ENCODE results near the gene PRKCE.

The PRKCE gene

GRCh38 chr2:45836316-45836715, 184.8 kb downstream of the PRKCE start:
- no peak overlapping the region for H3K4me3 ChIP-seq (ENCODE audit: low read depth in 1 of 2, low read length in 2 of 2)
- H3K27ac ChIP-seq (ENCODE audit: low read length), result no peak overlapping the region
- no peaks in the 10 kb centered on the region for H3K27me3 ChIP-seq (ENCODE audit: low read depth, low read length)
- H3K36me3 ChIP-seq (ENCODE audit: control insufficient read depth in 1 of 2, insufficient read depth in 2 of 2, low read length in 2 of 2), result no peaks in the 10 kb centered on the region
- no peaks in the 10 kb centered on the region for H3K9me3 ChIP-seq (ENCODE audit: control insufficient read depth in 1 of 2, low read length in 2 of 2)
- peaks cover 6 to 18% of the 10 kb centered on the region in 2 donors for H3K4me1 ChIP-seq (ENCODE audit: control insufficient read depth in 1 of 2, insufficient read depth in 2 of 2, low read length in 2 of 2)

GRCh38 chr2:45836740-45837139, 185.3 kb downstream of the PRKCE start:
- H3K27ac ChIP-seq (ENCODE audit: low read length), result no peak overlapping the region
- H3K27me3 ChIP-seq (ENCODE audit: low read depth, low read length), result no peaks in the 10 kb centered on the region
- H3K36me3 ChIP-seq (ENCODE audit: control insufficient read depth in 1 of 2, insufficient read depth in 2 of 2, low read length in 2 of 2), result no peaks in the 10 kb centered on the region
- H3K4me3 ChIP-seq (ENCODE audit: low read depth in 1 of 2, low read length in 2 of 2), result no peak overlapping the region
- peaks cover 6 to 18% of the 10 kb centered on the region in 2 donors for H3K4me1 ChIP-seq (ENCODE audit: control insufficient read depth in 1 of 2, insufficient read depth in 2 of 2, low read length in 2 of 2)
- no peaks in the 10 kb centered on the region for H3K9me3 ChIP-seq (ENCODE audit: control insufficient read depth in 1 of 2, low read length in 2 of 2)

GRCh38 chr2:45837812-45838341, 186.4 kb downstream of the PRKCE start:
- no peak overlapping the region for H3K4me3 ChIP-seq (ENCODE audit: low read depth in 1 of 2, low read length in 2 of 2)
- peaks cover 6 to 18% of the 10 kb centered on the region in 2 donors for H3K4me1 ChIP-seq (ENCODE audit: control insufficient read depth in 1 of 2, insufficient read depth in 2 of 2, low read length in 2 of 2)
- H3K27ac ChIP-seq (ENCODE audit: low read length), result no peak overlapping the region

GRCh38 chr2:45839508-45840251, 188.2 kb downstream of the PRKCE start:
- Histone ChIP-seq H3K27ac (ENCODE audit: low read length) (no peak overlapping the region), H3K9me3 (ENCODE audit: control insufficient read depth in 1 of 2, low read length in 2 of 2) (no peaks in the 10 kb centered on the region), H3K4me3 (ENCODE audit: low read depth in 1 of 2, low read length in 2 of 2) (no peak overlapping the region), H3K4me1 (ENCODE audit: control insufficient read depth in 1 of 2, insufficient read depth in 2 of 2, low read length in 2 of 2) (peaks cover 6 to 24% of the 10 kb centered on the region in 2 donors), H3K27me3 (ENCODE audit: low read depth, low read length) (no peaks in the 10 kb centered on the region), H3K36me3 (ENCODE audit: control insufficient read depth in 1 of 2, insufficient read depth in 2 of 2, low read length in 2 of 2) (no peaks in the 10 kb centered on the region)

More at GRCh38 chr2:45837812-45838341, 186.4 kb downstream of the PRKCE start:
- Histone ChIP-seq H3K9me3 (ENCODE audit: control insufficient read depth in 1 of 2, low read length in 2 of 2) (no peaks in the 10 kb centered on the region), H3K36me3 (ENCODE audit: control insufficient read depth in 1 of 2, insufficient read depth in 2 of 2, low read length in 2 of 2) (no peaks in the 10 kb centered on the region), H3K27me3 (ENCODE audit: low read depth, low read length) (no peaks in the 10 kb centered on the region)

- no peak overlapping the region for H3K4me3 ChIP-seq (ENCODE audit: low read depth in 1 of 2, low read length in 2 of 2)
Measured at GRCh38 chr2:45840481-45840880, 189.0 kb downstream of the PRKCE start.

GRCh38 chr2:45841752-45842407, 190.4 kb downstream of the PRKCE start:
- Histone ChIP-seq H3K36me3 (ENCODE audit: control insufficient read depth in 1 of 2, insufficient read depth in 2 of 2, low read length in 2 of 2) (no peaks in the 10 kb centered on the region), H3K4me1 (ENCODE audit: control insufficient read depth in 1 of 2, insufficient read depth in 2 of 2, low read length in 2 of 2) (peaks cover 6 to 38% of the 10 kb centered on the region in 2 donors), H3K9me3 (ENCODE audit: control insufficient read depth in 1 of 2, low read length in 2 of 2) (no peaks in the 10 kb centered on the region), H3K4me3 (ENCODE audit: low read depth in 1 of 2, low read length in 2 of 2) (no peak overlapping the region), H3K27me3 (ENCODE audit: low read depth, low read length) (no peaks in the 10 kb centered on the region), H3K27ac (ENCODE audit: low read length) (no peak overlapping the region)

More at GRCh38 chr2:45840481-45840880, 189.0 kb downstream of the PRKCE start:
- Histone ChIP-seq H3K27me3 (ENCODE audit: low read depth, low read length) (no peaks in the 10 kb centered on the region), H3K9me3 (ENCODE audit: control insufficient read depth in 1 of 2, low read length in 2 of 2) (no peaks in the 10 kb centered on the region), H3K27ac (ENCODE audit: low read length) (no peak overlapping the region), H3K4me1 (ENCODE audit: control insufficient read depth in 1 of 2, insufficient read depth in 2 of 2, low read length in 2 of 2) (peaks cover 6 to 32% of the 10 kb centered on the region in 2 donors), H3K36me3 (ENCODE audit: control insufficient read depth in 1 of 2, insufficient read depth in 2 of 2, low read length in 2 of 2) (no peaks in the 10 kb centered on the region)

- no peaks in the 10 kb centered on the region for H3K27me3 ChIP-seq (ENCODE audit: low read depth, low read length)
Measured at GRCh38 chr2:45843136-45843535, 191.7 kb downstream of the PRKCE start.

GRCh38 chr2:45844796-45845457, 193.5 kb downstream of the PRKCE start:
- H3K27me3 ChIP-seq (ENCODE audit: low read depth, low read length), result no peaks in the 10 kb centered on the region
- H3K27ac ChIP-seq (ENCODE audit: low read length), result no peak overlapping the region
- no peak overlapping the region for H3K4me3 ChIP-seq (ENCODE audit: low read depth in 1 of 2, low read length in 2 of 2)
- peaks cover 5 to 36% of the 10 kb centered on the region in 2 donors for H3K4me1 ChIP-seq (ENCODE audit: control insufficient read depth in 1 of 2, insufficient read depth in 2 of 2, low read length in 2 of 2)
- H3K36me3 ChIP-seq (ENCODE audit: control insufficient read depth in 1 of 2, insufficient read depth in 2 of 2, low read length in 2 of 2), result no peaks in the 10 kb centered on the region
- no peaks in the 10 kb centered on the region for H3K9me3 ChIP-seq (ENCODE audit: control insufficient read depth in 1 of 2, low read length in 2 of 2)

More at GRCh38 chr2:45843136-45843535, 191.7 kb downstream of the PRKCE start:
- H3K9me3 ChIP-seq (ENCODE audit: control insufficient read depth in 1 of 2, low read length in 2 of 2), result no peaks in the 10 kb centered on the region
- peaks cover 6 to 38% of the 10 kb centered on the region in 2 donors for H3K4me1 ChIP-seq (ENCODE audit: control insufficient read depth in 1 of 2, insufficient read depth in 2 of 2, low read length in 2 of 2)
- H3K27ac ChIP-seq (ENCODE audit: low read length), result no peak overlapping the region
- no peaks in the 10 kb centered on the region for H3K36me3 ChIP-seq (ENCODE audit: control insufficient read depth in 1 of 2, insufficient read depth in 2 of 2, low read length in 2 of 2)
- no peak overlapping the region for H3K4me3 ChIP-seq (ENCODE audit: low read depth in 1 of 2, low read length in 2 of 2)

- H3K27ac ChIP-seq (ENCODE audit: low read length), result no peak overlapping the region
- no peaks in the 10 kb centered on the region for H3K27me3 ChIP-seq (ENCODE audit: low read depth, low read length)
- no peaks in the 10 kb centered on the region for H3K9me3 ChIP-seq (ENCODE audit: control insufficient read depth in 1 of 2, low read length in 2 of 2)
- no peak overlapping the region for H3K4me3 ChIP-seq (ENCODE audit: low read depth in 1 of 2, low read length in 2 of 2)
- no peaks in the 10 kb centered on the region for H3K36me3 ChIP-seq (ENCODE audit: control insufficient read depth in 1 of 2, insufficient read depth in 2 of 2, low read length in 2 of 2)
- H3K4me1 ChIP-seq (ENCODE audit: control insufficient read depth in 1 of 2, insufficient read depth in 2 of 2, low read length in 2 of 2), result peaks cover under 1 to 31% of the 10 kb centered on the region in 2 donors
Measured at GRCh38 chr2:45845566-45845965, 194.1 kb downstream of the PRKCE start.

- Histone ChIP-seq H3K4me1 (ENCODE audit: control insufficient read depth in 1 of 2, insufficient read depth in 2 of 2, low read length in 2 of 2) (peaks cover 6 to 31% of the 10 kb centered on the region in 2 donors), H3K4me3 (ENCODE audit: low read depth in 1 of 2, low read length in 2 of 2) (no peak overlapping the region), H3K27ac (ENCODE audit: low read length) (no peak overlapping the region), H3K36me3 (ENCODE audit: control insufficient read depth in 1 of 2, insufficient read depth in 2 of 2, low read length in 2 of 2) (no peaks in the 10 kb centered on the region), H3K9me3 (ENCODE audit: control insufficient read depth in 1 of 2, low read length in 2 of 2) (no peaks in the 10 kb centered on the region), H3K27me3 (ENCODE audit: low read depth, low read length) (no peaks in the 10 kb centered on the region)
Measured at GRCh38 chr2:45849491-45850283, 198.2 kb downstream of the PRKCE start.
